HEK293 (cell line): Measurements from ENCODE around the gene TNNT2.

Experiments used
- CTCF ChIA-PET: fragments of 350-600 bp; formaldehyde crosslinking; extraction: SDS; loops from one replicate; lab custom pipeline; 2021; ENCODE audit warnings: antibody characterized with exemption; lab: Yijun Ruan, JAX
- POLR2A ChIA-PET: fragments of 300-600 bp; formaldehyde crosslinking; extraction: SDS; loops from one replicate; lab custom pipeline; 2020; ENCODE audit warnings: antibody characterized with exemption, inconsistent platforms; lab: Yijun Ruan, JAX
- H3K27ac ChIP-seq: fragments of 200-500 bp; sonication (Bioruptor generic); 2 replicates; pipeline ENCODE4 v1.5.1; 2014; ENCODE audit warnings: low read depth, low read length, control low read depth, inconsistent platforms; ENCODE audit errors: extremely low read depth
- H3K36me3 ChIP-seq, 2 experiments: fragments of 200-500 bp in 1 of 2; sonication (Bioruptor generic) in 1 of 2; 1 replicate in 1 of 2; 2 replicates in 1 of 2; pipeline ENCODE4 v1.5.1; 2014 to 2017; ENCODE audit warnings: inconsistent platforms in 2 of 2, low read length in 2 of 2; ENCODE audit not compliant: control insufficient read depth in 2 of 2, insufficient read depth in 1 of 2
- H3K4me1 ChIP-seq: fragments of 200-500 bp; sonication (Bioruptor generic); 2 replicates; pipeline ENCODE4 v1.5.1; 2014; ENCODE audit warnings: mild to moderate bottlenecking, low read length, inconsistent platforms; ENCODE audit not compliant: control insufficient read depth, insufficient read depth
- H3K4me3 ChIP-seq: 2 replicates; pipeline ENCODE4 v1.5.1; 2011; ENCODE audit warnings: low read depth, mild to moderate bottlenecking, control low read depth, low read length, moderate library complexity
- H3K9me3 ChIP-seq: fragments of 200-500 bp; sonication (Bioruptor generic); 2 replicates; pipeline ENCODE4 v1.5.1; 2014; ENCODE audit warnings: low read depth, low read length, inconsistent platforms; ENCODE audit not compliant: control insufficient read depth, insufficient read depth
- BCL11A ChIP-seq: fragments of 450-650 bp; formaldehyde crosslinking; IDR thresholded peaks from 2 replicates; pipeline ENCODE4 v1.5.1; 2016; ENCODE audit warnings: low read depth, missing biosample characterization, missing genetic modification characterization
- EGR2 ChIP-seq: fragments of 450-650 bp; formaldehyde crosslinking; IDR thresholded peaks from 2 replicates; pipeline ENCODE4 v1.5.1; 2016; ENCODE audit warnings: low read depth, missing biosample characterization, missing genetic modification characterization
- GLIS1 ChIP-seq: fragments of 450-650 bp; formaldehyde crosslinking; IDR thresholded peaks from 2 replicates; pipeline ENCODE4 v1.5.1; 2016; ENCODE audit warnings: missing biosample characterization, missing genetic modification characterization
- KLF17 ChIP-seq: fragments of 450-650 bp; formaldehyde crosslinking; IDR thresholded peaks from 2 replicates; pipeline ENCODE4 v1.5.1; 2016; ENCODE audit warnings: missing biosample characterization, missing genetic modification characterization
- PRDM2 ChIP-seq: fragments of 450-650 bp; formaldehyde crosslinking; IDR thresholded peaks from 2 replicates; pipeline ENCODE4 v1.5.1; 2016; ENCODE audit warnings: missing biosample characterization, missing genetic modification characterization, borderline replicate concordance
- ZFHX2 ChIP-seq: fragments of 450-650 bp; formaldehyde crosslinking; conservative IDR thresholded peaks from 2 replicates; pipeline ENCODE4 v1.5.1; 2016; ENCODE audit warnings: missing biosample characterization, missing genetic modification characterization
- ZFP41 ChIP-seq: fragments of 450-650 bp; formaldehyde crosslinking; IDR thresholded peaks from 2 replicates; pipeline ENCODE4 v1.5.1; 2016; ENCODE audit warnings: missing biosample characterization, missing genetic modification characterization, borderline replicate concordance
- ZNF146 ChIP-seq: fragments of 450-650 bp; formaldehyde crosslinking; IDR thresholded peaks from 2 replicates; pipeline ENCODE4 v1.5.1; 2016; ENCODE audit warnings: missing biosample characterization, missing genetic modification characterization
- ZNF18 ChIP-seq: fragments of 450-650 bp; formaldehyde crosslinking; IDR thresholded peaks from 2 replicates; pipeline ENCODE4 v1.5.1; 2016; ENCODE audit warnings: missing biosample characterization, missing genetic modification characterization
- ZNF184 ChIP-seq: fragments of 450-650 bp; IDR thresholded peaks from 2 replicates; pipeline ENCODE4 v1.5.1; 2018; ENCODE audit warnings: missing biosample characterization, mild to moderate bottlenecking, missing genetic modification characterization
- ZNF211 ChIP-seq: fragments of 450-650 bp; formaldehyde crosslinking; IDR thresholded peaks from 2 replicates; pipeline ENCODE4 v1.5.1; 2016; ENCODE audit warnings: low read depth, missing biosample characterization, missing genetic modification characterization
- ZNF239 ChIP-seq: fragments of 450-650 bp; formaldehyde crosslinking; IDR thresholded peaks from 2 replicates; pipeline ENCODE4 v1.5.1; 2016; ENCODE audit warnings: missing biosample characterization, missing genetic modification characterization
- ZNF280D ChIP-seq: fragments of 450-650 bp; formaldehyde crosslinking; IDR thresholded peaks from 2 replicates; pipeline ENCODE4 v1.5.1; 2016; ENCODE audit warnings: missing biosample characterization, missing genetic modification characterization
- ZNF335 ChIP-seq: fragments of 450-650 bp; formaldehyde crosslinking; conservative IDR thresholded peaks from 2 replicates; pipeline ENCODE4 v1.5.1; 2016; ENCODE audit warnings: missing biosample characterization, missing genetic modification characterization
- ZNF600 ChIP-seq: fragments of 450-650 bp; formaldehyde crosslinking; IDR thresholded peaks from 2 replicates; pipeline ENCODE4 v1.5.1; 2016; ENCODE audit warnings: missing biosample characterization, missing genetic modification characterization
- ZNF654 ChIP-seq: fragments of 450-650 bp; formaldehyde crosslinking; IDR thresholded peaks from 2 replicates; pipeline ENCODE4 v1.5.1; 2016; ENCODE audit warnings: low read depth, missing biosample characterization, missing genetic modification characterization
- TF ChIP-seq, protein P1 (sequence below): fragments of 450-650 bp; formaldehyde crosslinking; conservative IDR thresholded peaks from 2 replicates; pipeline ENCODE4 v1.5.1; 2016; ENCODE audit warnings: low read depth, missing biosample characterization, missing genetic modification characterization

TNNT2 gene

DNA sequence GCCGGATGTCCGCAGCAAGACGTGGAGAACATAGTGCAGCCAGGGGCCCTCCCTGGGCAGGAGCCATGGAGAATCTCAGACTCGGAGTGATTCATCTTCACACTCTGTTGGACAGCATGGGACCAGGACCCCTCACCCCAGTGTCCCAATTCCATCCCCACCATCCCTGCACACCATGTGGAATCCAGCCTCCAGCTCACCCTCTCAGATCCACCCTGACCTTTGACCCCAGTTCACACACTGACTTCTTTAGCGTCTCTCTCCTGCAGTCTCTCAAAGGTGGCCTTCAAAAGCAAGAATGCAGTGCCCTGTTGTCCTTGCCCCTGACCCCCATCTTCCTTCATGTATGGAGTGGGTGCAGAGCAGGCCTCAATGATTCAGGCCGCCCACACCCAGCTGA lies 46.2 kb upstream of the TNNT2 start:
- H3K36me3 ChIP-seq: no peaks in the 10 kb centered on the region
- H3K9me3 ChIP-seq: no peaks in the 10 kb centered on the region
- no peak overlapping the region for H3K4me3 ChIP-seq
- no peak overlapping the region for H3K27ac ChIP-seq
- TF ChIP-seq ZNF335 (tag by site-specific recombination) (no peak), ZFP41 (tag by site-specific recombination) (no peak), EGR2 (tag by site-specific recombination) (peak; percentile 68; the same call in 1 of the 2 replicates), PRDM2 (tag by site-specific recombination) (no peak), ZFHX2 (tag by site-specific recombination) (peak; percentile 29; the same call in 1 of the 2 replicates)
- CTCF ChIA-PET: interaction anchor here (1.5 kb wide), 1 partner anchor 12 kb away, joined by 8 read pairs; no protein-coding TSS in a partner anchor
- H3K4me1 ChIP-seq: no peaks in the 10 kb centered on the region
- POLR2A ChIA-PET: no interaction called here

DNA sequence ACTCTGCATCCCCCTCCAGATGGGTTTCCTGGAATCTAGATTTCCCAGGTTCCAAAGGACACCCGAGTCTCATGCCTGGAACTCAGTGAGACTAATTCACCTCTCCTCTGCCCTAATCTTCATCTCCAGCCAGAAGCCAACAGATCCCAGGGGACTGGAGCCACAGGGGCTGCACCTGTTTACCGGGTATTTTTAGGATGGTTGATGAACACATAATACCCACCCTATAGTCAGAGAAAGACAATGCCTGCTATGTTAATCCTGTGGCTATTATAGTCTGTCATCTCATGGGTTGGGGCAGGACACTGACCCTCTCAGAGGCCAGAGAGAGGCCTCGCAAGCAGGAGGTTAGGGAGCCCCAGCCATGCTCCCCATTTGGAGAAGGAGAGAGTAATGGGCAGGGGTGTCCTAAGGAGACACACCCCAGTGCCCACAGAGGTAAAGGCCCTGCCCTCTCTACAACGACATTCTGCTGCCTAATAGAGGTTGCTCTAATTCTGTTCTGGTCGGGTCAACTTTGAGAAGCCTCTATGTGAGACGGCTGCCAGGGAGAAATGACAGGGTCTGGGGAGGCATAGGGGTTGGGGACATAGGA lies 45.1 kb upstream of the TNNT2 start:
- TF ChIP-seq ZNF18 (tag by site-specific recombination) (no peak), ZNF184 (tag by site-specific recombination) (no peak), GLIS1 (tag by site-specific recombination) (no peak), ZNF211 (tag by site-specific recombination) (no peak), ZNF146 (tag by site-specific recombination) (no peak), KLF17 (tag by site-specific recombination) (no peak), ZNF654 (no peak), ZNF280D (tag by site-specific recombination) (no peak), ZNF239 (tag by site-specific recombination) (no peak), BCL11A (no peak), ZNF600 (tag by site-specific recombination) (no peak)
- TF ChIP-seq, protein P1, sequence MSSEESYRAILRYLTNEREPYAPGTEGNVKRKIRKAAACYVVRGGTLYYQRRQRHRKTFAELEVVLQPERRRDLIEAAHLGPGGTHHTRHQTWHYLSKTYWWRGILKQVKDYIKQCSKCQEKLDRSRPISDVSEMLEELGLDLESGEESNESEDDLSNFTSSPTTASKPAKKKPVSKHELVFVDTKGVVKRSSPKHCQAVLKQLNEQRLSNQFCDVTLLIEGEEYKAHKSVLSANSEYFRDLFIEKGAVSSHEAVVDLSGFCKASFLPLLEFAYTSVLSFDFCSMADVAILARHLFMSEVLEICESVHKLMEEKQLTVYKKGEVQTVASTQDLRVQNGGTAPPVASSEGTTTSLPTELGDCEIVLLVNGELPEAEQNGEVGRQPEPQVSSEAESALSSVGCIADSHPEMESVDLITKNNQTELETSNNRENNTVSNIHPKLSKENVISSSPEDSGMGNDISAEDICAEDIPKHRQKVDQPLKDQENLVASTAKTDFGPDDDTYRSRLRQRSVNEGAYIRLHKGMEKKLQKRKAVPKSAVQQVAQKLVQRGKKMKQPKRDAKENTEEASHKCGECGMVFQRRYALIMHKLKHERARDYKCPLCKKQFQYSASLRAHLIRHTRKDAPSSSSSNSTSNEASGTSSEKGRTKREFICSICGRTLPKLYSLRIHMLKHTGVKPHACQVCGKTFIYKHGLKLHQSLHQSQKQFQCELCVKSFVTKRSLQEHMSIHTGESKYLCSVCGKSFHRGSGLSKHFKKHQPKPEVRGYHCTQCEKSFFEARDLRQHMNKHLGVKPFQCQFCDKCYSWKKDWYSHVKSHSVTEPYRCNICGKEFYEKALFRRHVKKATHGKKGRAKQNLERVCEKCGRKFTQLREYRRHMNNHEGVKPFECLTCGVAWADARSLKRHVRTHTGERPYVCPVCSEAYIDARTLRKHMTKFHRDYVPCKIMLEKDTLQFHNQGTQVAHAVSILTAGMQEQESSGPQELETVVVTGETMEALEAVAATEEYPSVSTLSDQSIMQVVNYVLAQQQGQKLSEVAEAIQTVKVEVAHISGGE: no peak
- ChIA-PET POLR2A (no interaction called here), CTCF (interaction anchor here (1.2 to 1.8 kb wide), 3 partner anchors 13 to 15 kb away, joined by 5 to 11 read pairs (median 8); no protein-coding TSS in a partner anchor)
- no peaks in the 10 kb centered on the region for H3K4me1 ChIP-seq
- H3K36me3 ChIP-seq: no peaks in the 10 kb centered on the region
- no peak overlapping the region for H3K27ac ChIP-seq
- H3K9me3 ChIP-seq: no peaks in the 10 kb centered on the region
- H3K4me3 ChIP-seq: no peak overlapping the region
